ENCODE results near the gene POLR1B.

Gene POLR1B

GRCh38 chr2:112626604-112627059, 84.4 kb downstream of the POLR1B start:
- Histone ChIP-seq H3K4me3 (ENCODE audit: insufficient read depth, low read length, poor library complexity, severe bottlenecking) (no peak overlapping the region), H4K20me1 (ENCODE audit: low read depth, low read length) (no peaks in the 10 kb centered on the region), H3K4me2 (ENCODE audit: low read depth, low read length, poor library complexity, severe bottlenecking) (no peak overlapping the region), H2AFZ (ENCODE audit: low read depth, low read length, severe bottlenecking) (peak overlapping the region; percentile 14), H3K36me3 (ENCODE audit: low read length) (no peaks in the 10 kb centered on the region), H3K79me2 (ENCODE audit: insufficient read depth, low read length) (no peaks in the 10 kb centered on the region), H3K27me3 (ENCODE audit: low read length) (no peaks in the 10 kb centered on the region), H3K9me3 (ENCODE audit: insufficient read depth, low read length) (no peaks in the 10 kb centered on the region), H3K9ac (ENCODE audit: low read length) (no peak overlapping the region), H3K27ac (ENCODE audit: low read depth, low read length) (no peak overlapping the region), H3K9me2 (replicated peaks; ENCODE audit: insufficient read depth, low read length) (no peaks in the 10 kb centered on the region), H3F3A (ENCODE audit: insufficient read depth) (no peaks in the 10 kb centered on the region)
- TF ChIP-seq EZH2phosphoT487 (conservative IDR thresholded peaks at IDR 0.05; ENCODE audit: low read length) (no peak), CTCF (IDR thresholded peaks at IDR 0.05; ENCODE audit: insufficient read depth, low read length, poor library complexity, severe bottlenecking) (peak; percentile 66)
